HepG2 (cell line): ENCODE measurements around the gene MIEF2. TPM values are rescaled to one million over a fixed set of nuclear protein-coding genes. Genes with fewer than 3 reads are reported as not detected.
A peak's percentile ranks its signal among the peaks of the same experiment; 100 is the strongest.

Experiments
- CBX2 ChIP-seq, 2 experiments: fragments of 200-600 bp in 1 of 2; sonication (generic); formaldehyde crosslinking in 1 of 2; IDR thresholded peaks; 2 replicates each; pipeline versions ENCODE4 v1.7.0 to v1.8.1; 2018 to 2022; ENCODE audit warnings: low read depth in 2 of 2, low read length in 1 of 2, mild to moderate bottlenecking in 1 of 2, missing genetic modification reagents in 1 of 2
- CHCHD3 ChIP-seq: sonication (generic); formaldehyde crosslinking; IDR thresholded peaks from 2 replicates; pipeline ENCODE4 v1.8.0; 2022; ENCODE audit warnings: mild to moderate bottlenecking, missing genetic modification reagents, moderate library complexity
- CSRNP2 ChIP-seq: sonication (generic); formaldehyde crosslinking; conservative IDR thresholded peaks from 2 replicates; pipeline ENCODE4 v1.8.0; 2022; ENCODE audit warnings: low read depth, missing genetic modification reagents
- JUND ChIP-seq: sonication (generic); formaldehyde crosslinking; IDR thresholded peaks from 2 replicates; pipeline ENCODE4 v1.8.0; 2022; ENCODE audit warnings: mild to moderate bottlenecking, missing genetic modification reagents
- MAFF ChIP-seq: IDR thresholded peaks from 2 replicates; pipeline ENCODE4 v1.6.1; 2011; ENCODE audit warnings: low read depth, low read length, improper control_type of control experiment
- MTA3 ChIP-seq: sonication (generic); formaldehyde crosslinking; IDR thresholded peaks from 2 replicates; pipeline ENCODE4 v1.4.0; 2020; ENCODE audit warnings: missing genetic modification reagents
- NCOA1 ChIP-seq: sonication (generic); formaldehyde crosslinking; IDR thresholded peaks from 2 replicates; pipeline ENCODE4 v1.9.0; 2021; ENCODE audit warnings: missing genetic modification reagents
- NKX3-1 ChIP-seq: sonication (generic); formaldehyde crosslinking; IDR thresholded peaks from 2 replicates; pipeline ENCODE4 v1.5.0; 2020; ENCODE audit warnings: missing genetic modification reagents
- POGZ ChIP-seq: sonication (generic); formaldehyde crosslinking; IDR thresholded peaks from 2 replicates; pipeline ENCODE4 v1.4.0; 2020; ENCODE audit warnings: mild to moderate bottlenecking, missing genetic modification reagents
- REL ChIP-seq: sonication (generic); formaldehyde crosslinking; conservative IDR thresholded peaks from 2 replicates; pipeline ENCODE4 v1.8.0; 2022; ENCODE audit warnings: mild to moderate bottlenecking, missing genetic modification reagents, moderate library complexity
- ZMYM4 ChIP-seq: sonication (generic); formaldehyde crosslinking; IDR thresholded peaks from 2 replicates; pipeline ENCODE4 v1.8.1; 2023; ENCODE audit warnings: mild to moderate bottlenecking, missing genetic modification reagents
- ZNF333 ChIP-seq: sonication (generic); formaldehyde crosslinking; IDR thresholded peaks from 2 replicates; pipeline ENCODE4 v1.4.0; 2020; ENCODE audit warnings: mild to moderate bottlenecking, missing genetic modification reagents, borderline replicate concordance
- ZNF503 ChIP-seq: sonication (generic); formaldehyde crosslinking; IDR thresholded peaks from 2 replicates; pipeline ENCODE4 v1.4.0; 2020; ENCODE audit warnings: missing genetic modification reagents
- ZSCAN20 ChIP-seq: sonication (generic); formaldehyde crosslinking; IDR thresholded peaks from 2 replicates; pipeline ENCODE4 v1.4.0; 2020; ENCODE audit warnings: missing genetic modification reagents, mild to moderate bottlenecking, borderline replicate concordance
- polyA plus RNA-seq, 8 experiments: library from polyadenylated mRNA; depleted of rRNA in 3 of 8; stranded (reverse) in 7 of 8; unstranded in 1 of 8; fragments of >200 nt; fragmentation: Illumina TruSeq in 4 of 8; extraction: Trizol in 4 of 8; gene quantifications; 2 replicates each; pipeline versions ENCODE4 v1.2.1 to v1.2.3, GENCODE V29; 2011 to 2016; ENCODE audit warnings: low read depth in 4 of 8, missing spikeins in 1 of 8, mixed read lengths in 1 of 8; ENCODE audit not compliant: insufficient read depth in 1 of 8
- total RNA-seq, 5 experiments: library from RNA; depleted of rRNA; stranded (reverse); fragments of >200 nt; fragmentation: Illumina TruSeq; extraction: Trizol; gene quantifications; 2 replicates each; pipeline ENCODE4 v1.2.3, GENCODE V29; 2016; ENCODE audit warnings: low read depth in 1 of 5
- TF ChIP-seq, protein P1 (sequence below): sonication (generic); formaldehyde crosslinking; IDR thresholded peaks from 2 replicates; pipeline ENCODE4 v1.4.0; 2020; ENCODE audit warnings: missing genetic modification reagents
- TF ChIP-seq, protein P2 (sequence below): sonication (generic); formaldehyde crosslinking; IDR thresholded peaks from 2 replicates; pipeline ENCODE4; 2020; ENCODE audit warnings: missing genetic modification reagents, mild to moderate bottlenecking, borderline replicate concordance

MIEF2 gene
- total and polyA plus RNA-seq, 2 of the 13 experiments (the other 11 are each of a cell fraction or from before 2014, with no cell fraction given), result 6.0 to 8.0 TPM

DNA sequence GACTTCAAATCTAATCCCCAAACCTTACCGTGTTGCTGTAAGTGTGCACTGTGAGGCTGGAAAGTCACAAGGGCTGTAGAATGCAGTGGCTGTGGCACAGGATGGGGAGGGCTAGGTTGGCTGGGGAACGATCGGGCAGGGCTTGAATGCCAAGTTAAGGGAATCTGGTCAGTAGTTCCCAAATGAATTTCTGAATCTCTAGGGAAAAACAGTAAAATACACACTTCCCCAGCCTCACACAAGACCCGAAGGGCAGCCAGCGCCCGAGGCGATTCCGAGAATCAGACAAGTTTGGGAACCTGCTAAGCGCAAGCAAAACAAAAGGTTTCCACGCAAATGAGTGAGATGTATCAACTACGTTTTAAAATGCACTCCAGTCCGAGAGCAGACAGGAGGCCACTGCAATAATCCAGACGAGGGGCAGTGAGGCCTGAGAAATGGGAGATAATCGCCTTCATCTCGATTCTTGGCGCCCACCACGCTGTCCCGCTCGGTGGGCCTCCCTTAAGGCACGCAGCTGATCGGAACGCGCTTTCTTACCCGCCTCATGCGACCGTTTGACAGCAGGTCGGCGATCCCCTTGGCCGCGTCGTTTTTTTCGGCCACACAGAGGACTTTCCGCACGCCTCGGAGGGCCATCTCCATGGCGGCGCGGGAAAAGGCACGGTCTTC, 53.7 kb downstream of the MIEF2 start (continued):
- TF ChIP-seq ZNF503 (CRISPR knock-in tag) (peak; percentile 29; the same call in 1 of the 2 replicates), CBX2 (IDR thresholded peaks at IDR 0.05; ENCODE audit: low read depth, low read length) (no peak), CBX2 (CRISPR knock-in tag; IDR thresholded peaks at IDR 0.05; ENCODE audit: low read depth) (no peak), CSRNP2 (CRISPR knock-in tag) (no peak), ZSCAN20 (0 out of 2 replicates have a peak, but pooled peaks have one; percentile 63), JUND (CRISPR knock-in tag) (peak; percentile 45; the same call in 1 of the 2 replicates), MAFF (no peak), NCOA1 (CRISPR knock-in tag) (peak; percentile 87), ZNF333 (CRISPR knock-in tag) (peak; percentile 62; the same call in 1 of the 2 replicates), CHCHD3 (0 out of 2 replicates have a peak, but pooled peaks have one; percentile 12), NKX3-1 (0 out of 2 replicates have a peak, but pooled peaks have one; percentile 46), REL (CRISPR knock-in tag) (peak; percentile 64; the same call in 1 of the 2 replicates), POGZ (peak; percentile 22; the same call in 1 of the 2 replicates), ZMYM4 (CRISPR knock-in tag) (peak; percentile 21), MTA3 (no peak)
- TF ChIP-seq, protein P1, sequence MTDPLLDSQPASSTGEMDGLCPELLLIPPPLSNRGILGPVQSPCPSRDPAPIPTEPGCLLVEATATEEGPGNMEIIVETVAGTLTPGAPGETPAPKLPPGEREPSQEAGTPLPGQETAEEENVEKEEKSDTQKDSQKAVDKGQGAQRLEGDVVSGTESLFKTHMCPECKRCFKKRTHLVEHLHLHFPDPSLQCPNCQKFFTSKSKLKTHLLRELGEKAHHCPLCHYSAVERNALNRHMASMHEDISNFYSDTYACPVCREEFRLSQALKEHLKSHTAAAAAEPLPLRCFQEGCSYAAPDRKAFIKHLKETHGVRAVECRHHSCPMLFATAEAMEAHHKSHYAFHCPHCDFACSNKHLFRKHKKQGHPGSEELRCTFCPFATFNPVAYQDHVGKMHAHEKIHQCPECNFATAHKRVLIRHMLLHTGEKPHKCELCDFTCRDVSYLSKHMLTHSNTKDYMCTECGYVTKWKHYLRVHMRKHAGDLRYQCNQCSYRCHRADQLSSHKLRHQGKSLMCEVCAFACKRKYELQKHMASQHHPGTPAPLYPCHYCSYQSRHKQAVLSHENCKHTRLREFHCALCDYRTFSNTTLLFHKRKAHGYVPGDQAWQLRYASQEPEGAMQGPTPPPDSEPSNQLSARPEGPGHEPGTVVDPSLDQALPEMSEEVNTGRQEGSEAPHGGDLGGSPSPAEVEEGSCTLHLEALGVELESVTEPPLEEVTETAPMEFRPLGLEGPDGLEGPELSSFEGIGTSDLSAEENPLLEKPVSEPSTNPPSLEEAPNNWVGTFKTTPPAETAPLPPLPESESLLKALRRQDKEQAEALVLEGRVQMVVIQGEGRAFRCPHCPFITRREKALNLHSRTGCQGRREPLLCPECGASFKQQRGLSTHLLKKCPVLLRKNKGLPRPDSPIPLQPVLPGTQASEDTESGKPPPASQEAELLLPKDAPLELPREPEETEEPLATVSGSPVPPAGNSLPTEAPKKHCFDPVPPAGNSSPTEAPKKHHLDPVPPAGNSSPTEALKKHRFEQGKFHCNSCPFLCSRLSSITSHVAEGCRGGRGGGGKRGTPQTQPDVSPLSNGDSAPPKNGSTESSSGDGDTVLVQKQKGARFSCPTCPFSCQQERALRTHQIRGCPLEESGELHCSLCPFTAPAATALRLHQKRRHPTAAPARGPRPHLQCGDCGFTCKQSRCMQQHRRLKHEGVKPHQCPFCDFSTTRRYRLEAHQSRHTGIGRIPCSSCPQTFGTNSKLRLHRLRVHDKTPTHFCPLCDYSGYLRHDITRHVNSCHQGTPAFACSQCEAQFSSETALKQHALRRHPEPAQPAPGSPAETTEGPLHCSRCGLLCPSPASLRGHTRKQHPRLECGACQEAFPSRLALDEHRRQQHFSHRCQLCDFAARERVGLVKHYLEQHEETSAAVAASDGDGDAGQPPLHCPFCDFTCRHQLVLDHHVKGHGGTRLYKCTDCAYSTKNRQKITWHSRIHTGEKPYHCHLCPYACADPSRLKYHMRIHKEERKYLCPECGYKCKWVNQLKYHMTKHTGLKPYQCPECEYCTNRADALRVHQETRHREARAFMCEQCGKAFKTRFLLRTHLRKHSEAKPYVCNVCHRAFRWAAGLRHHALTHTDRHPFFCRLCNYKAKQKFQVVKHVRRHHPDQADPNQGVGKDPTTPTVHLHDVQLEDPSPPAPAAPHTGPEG (CRISPR knock-in tag), result 0 out of 2 replicates have a peak, but pooled peaks have one; percentile 82
- TF ChIP-seq, protein P2, sequence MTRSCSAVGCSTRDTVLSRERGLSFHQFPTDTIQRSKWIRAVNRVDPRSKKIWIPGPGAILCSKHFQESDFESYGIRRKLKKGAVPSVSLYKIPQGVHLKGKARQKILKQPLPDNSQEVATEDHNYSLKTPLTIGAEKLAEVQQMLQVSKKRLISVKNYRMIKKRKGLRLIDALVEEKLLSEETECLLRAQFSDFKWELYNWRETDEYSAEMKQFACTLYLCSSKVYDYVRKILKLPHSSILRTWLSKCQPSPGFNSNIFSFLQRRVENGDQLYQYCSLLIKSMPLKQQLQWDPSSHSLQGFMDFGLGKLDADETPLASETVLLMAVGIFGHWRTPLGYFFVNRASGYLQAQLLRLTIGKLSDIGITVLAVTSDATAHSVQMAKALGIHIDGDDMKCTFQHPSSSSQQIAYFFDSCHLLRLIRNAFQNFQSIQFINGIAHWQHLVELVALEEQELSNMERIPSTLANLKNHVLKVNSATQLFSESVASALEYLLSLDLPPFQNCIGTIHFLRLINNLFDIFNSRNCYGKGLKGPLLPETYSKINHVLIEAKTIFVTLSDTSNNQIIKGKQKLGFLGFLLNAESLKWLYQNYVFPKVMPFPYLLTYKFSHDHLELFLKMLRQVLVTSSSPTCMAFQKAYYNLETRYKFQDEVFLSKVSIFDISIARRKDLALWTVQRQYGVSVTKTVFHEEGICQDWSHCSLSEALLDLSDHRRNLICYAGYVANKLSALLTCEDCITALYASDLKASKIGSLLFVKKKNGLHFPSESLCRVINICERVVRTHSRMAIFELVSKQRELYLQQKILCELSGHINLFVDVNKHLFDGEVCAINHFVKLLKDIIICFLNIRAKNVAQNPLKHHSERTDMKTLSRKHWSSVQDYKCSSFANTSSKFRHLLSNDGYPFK (CRISPR knock-in tag), result no peak
